ENCODE measurements around the gene RAB5B.

Gene RAB5B

DNA sequence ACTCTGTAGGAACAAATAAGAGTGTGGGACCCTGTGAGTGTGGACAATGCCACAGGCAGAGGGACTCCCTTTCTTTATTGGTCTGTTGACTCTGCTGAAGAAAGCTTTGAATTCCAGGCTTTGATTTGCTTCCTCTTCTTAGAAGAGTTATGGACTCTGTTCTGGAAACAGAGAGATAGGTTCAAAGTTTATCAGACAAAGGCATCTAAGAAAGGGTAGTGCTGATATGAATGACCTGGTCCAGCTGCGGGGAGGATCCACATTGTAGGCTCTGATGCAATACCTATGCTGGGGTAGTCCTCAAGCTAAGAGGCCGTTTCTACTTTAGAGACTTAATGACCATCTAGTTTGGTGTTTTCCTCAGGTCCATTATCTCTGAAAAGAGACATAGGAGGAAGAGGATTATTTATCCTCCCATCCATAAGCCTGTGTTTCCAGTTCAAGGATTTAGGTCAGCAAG, 36.3 kb downstream of the RAB5B start:
- Histone ChIP-seq H4K20me1 (no peaks in the 10 kb centered on the region), H3K4me2 (no peak overlapping the region), H3K27ac (no peak overlapping the region), H3K4me1 (peaks cover 11% of the 10 kb centered on the region), H3K27me3 (no peaks in the 10 kb centered on the region), H3K9me3 (no peaks in the 10 kb centered on the region), H3K36me3 (no peaks in the 10 kb centered on the region), H3K9ac (no peak overlapping the region), H3K4me3 (no peak overlapping the region)
- TF ChIP-seq Cebpa-rat (IDR thresholded peaks at IDR 0.05) = no peak

DNA sequence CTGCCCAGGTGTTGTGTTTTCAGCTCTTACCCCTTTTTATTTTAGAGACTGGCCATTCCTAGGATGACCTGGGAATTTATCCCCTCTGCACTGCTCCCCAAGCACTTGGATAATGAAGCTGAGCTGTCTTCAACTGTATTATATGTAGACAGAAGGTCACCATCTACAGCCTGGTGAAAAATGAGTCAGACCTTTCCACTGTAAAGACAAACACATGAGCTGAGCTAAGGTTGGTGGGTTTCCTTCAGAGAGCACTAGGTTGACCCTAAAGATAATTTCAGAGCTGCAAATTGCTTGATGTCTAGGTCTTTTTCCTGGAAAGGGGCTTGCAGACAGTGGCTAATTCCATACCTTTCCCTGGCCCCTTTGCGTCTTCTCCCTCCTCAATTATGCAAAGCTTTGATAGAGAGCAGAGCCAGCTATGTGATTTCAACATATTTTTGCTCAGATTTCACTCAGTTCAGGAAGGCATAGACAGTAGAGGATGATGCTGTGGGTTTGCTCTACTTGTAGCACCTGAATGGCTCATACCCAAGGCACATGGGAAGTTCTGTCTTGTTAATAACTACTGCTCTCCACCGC, 37.7 kb downstream of the RAB5B start:
- no peaks in the 10 kb centered on the region for H3K27me3 ChIP-seq
- no peak overlapping the region for H3K9ac ChIP-seq
- peaks cover 11% of the 10 kb centered on the region for H3K4me1 ChIP-seq
- H3K36me3 ChIP-seq = no peaks in the 10 kb centered on the region
- H3K4me3 ChIP-seq = no peak overlapping the region
- TF ChIP-seq Cebpa-rat (IDR thresholded peaks at IDR 0.05) = no peak
- no peaks in the 10 kb centered on the region for H4K20me1 ChIP-seq
- H3K27ac ChIP-seq = no peak overlapping the region
- no peaks in the 10 kb centered on the region for H3K9me3 ChIP-seq
- H3K4me2 ChIP-seq = no peak overlapping the region

- H3K4me1 ChIP-seq = no peaks in the 10 kb centered on the region
- no peak overlapping the region for H3K4me2 ChIP-seq
- H3K27ac ChIP-seq = no peak overlapping the region
- H3K9me3 ChIP-seq = no peaks in the 10 kb centered on the region
- no peak overlapping the region for H3K4me3 ChIP-seq
- H3K27me3 ChIP-seq = no peaks in the 10 kb centered on the region
- no peak overlapping the region for H3K9ac ChIP-seq
- H3K36me3 ChIP-seq = no peaks in the 10 kb centered on the region
- TF ChIP-seq Cebpa-rat (IDR thresholded peaks at IDR 0.05) = no peak
- no peaks in the 10 kb centered on the region for H4K20me1 ChIP-seq
Measured at GRCh38 chr12:56013482-56013881, 39.6 kb downstream of the RAB5B start.

- Histone ChIP-seq H3K36me3 (no peaks in the 10 kb centered on the region), H3K27ac (no peak overlapping the region), H3K4me1 (no peaks in the 10 kb centered on the region)
Measured at GRCh38 chr12:56014205-56014604, 40.3 kb downstream of the RAB5B start.

DNA sequence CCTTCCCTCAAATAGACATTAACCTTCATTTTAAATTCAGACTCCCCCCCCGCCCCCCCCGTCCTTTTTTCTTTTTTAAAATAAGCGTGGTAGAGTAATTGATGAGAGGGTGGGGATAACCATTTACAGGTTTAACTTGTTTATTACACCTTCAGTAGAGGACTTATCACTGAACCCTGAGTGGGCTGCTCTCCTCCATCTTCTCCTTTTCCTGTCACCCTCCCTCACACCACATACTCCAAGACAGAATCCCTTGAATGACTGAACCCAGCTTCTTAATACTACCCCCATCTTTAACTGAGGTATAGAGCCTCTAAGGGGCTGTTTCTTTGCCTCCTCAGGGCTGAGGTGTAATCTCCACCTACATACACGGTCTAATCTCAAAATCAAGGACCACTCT, 43.3 kb downstream of the RAB5B start:
- Histone ChIP-seq H3K9me3 (no peaks in the 10 kb centered on the region), H3K4me1 (peaks cover 18% of the 10 kb centered on the region)

More at GRCh38 chr12:56014205-56014604, 40.3 kb downstream of the RAB5B start:
- Histone ChIP-seq H3K9ac (no peak overlapping the region), H4K20me1 (no peaks in the 10 kb centered on the region), H3K4me3 (no peak overlapping the region), H3K27me3 (no peaks in the 10 kb centered on the region), H3K9me3 (no peaks in the 10 kb centered on the region), H3K4me2 (no peak overlapping the region)
- TF ChIP-seq Cebpa-rat (IDR thresholded peaks at IDR 0.05) = no peak

GRCh38 chr12:56018356-56018755, 44.5 kb downstream of the RAB5B start:
- Histone ChIP-seq H3K27ac (no peak overlapping the region), H3K9me3 (no peaks in the 10 kb centered on the region), H3K4me3 (no peak overlapping the region), H3K27me3 (no peaks in the 10 kb centered on the region), H3K4me1 (peaks cover 30% of the 10 kb centered on the region), H4K20me1 (no peaks in the 10 kb centered on the region), H3K4me2 (no peak overlapping the region), H3K36me3 (no peaks in the 10 kb centered on the region), H3K9ac (no peak overlapping the region)
- TF ChIP-seq Cebpa-rat (IDR thresholded peaks at IDR 0.05) = no peak

More for the DNA sequence above, 43.3 kb downstream of the RAB5B start:
- Histone ChIP-seq H3K27ac (no peak overlapping the region), H3K36me3 (no peaks in the 10 kb centered on the region), H4K20me1 (no peaks in the 10 kb centered on the region), H3K4me3 (no peak overlapping the region), H3K27me3 (no peaks in the 10 kb centered on the region), H3K9ac (no peak overlapping the region), H3K4me2 (no peak overlapping the region)
- TF ChIP-seq Cebpa-rat (IDR thresholded peaks at IDR 0.05) = no peak

DNA sequence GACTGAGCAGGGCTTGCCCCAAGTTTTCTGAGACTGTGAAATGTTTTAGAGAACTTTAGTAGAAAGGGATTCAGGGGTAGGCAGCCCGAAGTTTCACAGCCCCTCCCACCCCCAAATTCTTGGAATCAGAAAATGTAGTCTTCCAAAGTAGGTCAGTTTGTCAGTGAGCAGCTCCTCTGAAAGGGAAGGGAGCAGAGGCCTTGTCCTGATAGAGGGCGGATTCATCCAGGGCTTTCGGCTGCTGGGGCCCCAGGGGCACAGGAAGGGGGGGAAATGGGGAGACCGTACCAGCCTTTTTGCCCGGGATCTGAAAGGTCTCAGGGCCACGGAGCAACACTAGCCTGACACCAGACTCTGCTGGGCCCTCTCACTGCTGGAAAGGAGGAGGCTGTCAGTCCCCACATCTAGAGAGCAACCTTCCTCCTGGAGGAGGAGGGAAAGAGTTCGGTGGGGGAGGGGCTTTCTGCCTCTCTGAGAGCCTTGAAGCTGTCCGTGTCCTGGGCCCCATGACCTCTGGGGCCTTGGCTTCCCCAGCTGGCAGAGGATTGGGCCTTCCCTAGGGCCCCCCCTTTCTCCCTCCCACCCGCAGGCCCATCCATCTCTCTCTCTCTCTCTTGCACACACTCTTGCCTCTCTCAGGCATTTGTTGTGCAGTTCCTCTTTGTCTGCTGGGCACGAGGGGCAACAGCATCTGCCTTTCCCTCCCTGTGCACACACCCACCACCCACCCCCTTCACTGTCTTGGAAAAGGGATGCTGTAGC, 46.7 kb downstream of the RAB5B start, which contains the start of gene IKZF4:
Gene IKZF4 (plus strand): TSS at position 621 of the 762 bp plus-strand sequence. CDS start 451 bp downstream, outside the sequence.
- H3K27me3 ChIP-seq = no peaks in the 10 kb centered on the region
- peaks cover 12% of the 10 kb centered on the region for H3K36me3 ChIP-seq
- peak within 1 kb of the TSS; percentile 69 for H3K4me3 ChIP-seq
- peak within 1 kb of the TSS; percentile 81 for H3K9ac ChIP-seq
- no peak for TF ChIP-seq Cebpa-rat (IDR thresholded peaks at IDR 0.05)
- H4K20me1 ChIP-seq = no peaks in the 10 kb centered on the region
- no peaks in the 10 kb centered on the region for H3K9me3 ChIP-seq
- H3K27ac ChIP-seq = peak within 1 kb of the TSS; percentile 81
- H3K4me1 ChIP-seq = peaks cover 40% of the 10 kb centered on the region
- H3K4me2 ChIP-seq = peak within 1 kb of the TSS; percentile 90

- Histone ChIP-seq H3K9me3 (no peaks in the 10 kb centered on the region), H3K9ac (peak overlapping the region; percentile 81), H3K27me3 (no peaks in the 10 kb centered on the region), H4K20me1 (no peaks in the 10 kb centered on the region), H3K4me1 (peaks cover 40% of the 10 kb centered on the region), H3K4me2 (peak overlapping the region; percentile 90), H3K27ac (peak overlapping the region; percentile 81), H3K4me3 (peak overlapping the region; percentile 69), H3K36me3 (peaks cover 26% of the 10 kb centered on the region)
- no peak for TF ChIP-seq Cebpa-rat (IDR thresholded peaks at IDR 0.05)
Measured at GRCh38 chr12:56021889-56022497, 48.1 kb downstream of the RAB5B start.

- Histone ChIP-seq H3K4me1 (peaks cover 8% of the 10 kb centered on the region), H4K20me1 (no peaks in the 10 kb centered on the region), H3K27ac (no peak overlapping the region), H3K27me3 (no peaks in the 10 kb centered on the region), H3K9me3 (no peaks in the 10 kb centered on the region), H3K4me2 (no peak overlapping the region), H3K9ac (0 out of 2 replicates have a peak overlapping the region, but pooled peaks have one; percentile 3), H3K4me3 (no peak overlapping the region), H3K36me3 (peaks cover 78% of the 10 kb centered on the region)
- TF ChIP-seq Cebpa-rat (IDR thresholded peaks at IDR 0.05) = no peak
Measured at GRCh38 chr12:56028511-56029165, 54.8 kb downstream of the RAB5B start.

All from BLaER1 (cell line).